ENCODE measurements around the gene ATXN2. TPM values are rescaled to one million over a fixed set of nuclear protein-coding genes. Genes with fewer than 3 reads are reported as not detected.
"Not testable (repeated sequence)": the region's sequence is repeated elsewhere in the genome, so short reads cannot be mapped to it uniquely, and the experiment has no call there.

The ATXN2 gene
- total RNA-seq, 1 donor from 2014 or later, result 66.8 TPM

GRCh38 chr12:111558107-111558376 lies 41.1 kb downstream of the ATXN2 start:
- Mint-ChIP-seq H3K9me3 (ENCODE audit: low read depth) (no peaks in the 10 kb centered on the region), H3K27me3 (ENCODE audit: low read depth) (no peaks in the 10 kb centered on the region), H3K36me3 (ENCODE audit: low read depth) (no peaks in the 10 kb centered on the region), H3K4me3 (ENCODE audit: unreplicated experiment) (no peak overlapping the region), H3K4me1 (ENCODE audit: low read depth) (peaks cover 47% of the 10 kb centered on the region), H3K27ac (ENCODE audit: unreplicated experiment) (peak overlapping the region; percentile 64)
- TF ChIP-seq CTCF (IDR thresholded peaks at IDR 0.05), result no peak
- DNase-seq (ENCODE audit: low spot score), result no peak

GRCh38 chr12:111557271-111558106 lies 41.6 kb downstream of the ATXN2 start:
- Mint-ChIP-seq H3K9me3 (ENCODE audit: low read depth) (no peaks in the 10 kb centered on the region), H3K4me3 (ENCODE audit: unreplicated experiment) (no peak overlapping the region), H3K27me3 (ENCODE audit: low read depth) (no peaks in the 10 kb centered on the region), H3K27ac (ENCODE audit: unreplicated experiment) (peak overlapping the region; percentile 64), H3K36me3 (ENCODE audit: low read depth) (no peaks in the 10 kb centered on the region), H3K4me1 (ENCODE audit: low read depth) (peaks cover 42% of the 10 kb centered on the region)
- no peak for DNase-seq (ENCODE audit: low spot score)
- TF ChIP-seq CTCF (IDR thresholded peaks at IDR 0.05), result no peak

GRCh38 chr12:111556676-111557075 lies 42.4 kb downstream of the ATXN2 start:
- Mint-ChIP-seq H3K27me3 (ENCODE audit: low read depth) (no peaks in the 10 kb centered on the region), H3K4me3 (ENCODE audit: unreplicated experiment) (no peak overlapping the region), H3K4me1 (ENCODE audit: low read depth) (peaks cover 36% of the 10 kb centered on the region), H3K27ac (ENCODE audit: unreplicated experiment) (peak overlapping the region; percentile 64), H3K36me3 (ENCODE audit: low read depth) (peaks cover 3% of the 10 kb centered on the region), H3K9me3 (ENCODE audit: low read depth) (no peaks in the 10 kb centered on the region)
- TF ChIP-seq CTCF (IDR thresholded peaks at IDR 0.05), result no peak
- DNase-seq (ENCODE audit: low spot score), result no peak

- Mint-ChIP-seq H3K4me1 (ENCODE audit: low read depth) (peaks cover 31% of the 10 kb centered on the region), H3K27ac (ENCODE audit: unreplicated experiment) (peak overlapping the region; percentile 29)
- H3K27me3 Mint-ChIP-seq (ENCODE audit: low read depth); H3K36me3 Mint-ChIP-seq (ENCODE audit: low read depth); H3K4me3 Mint-ChIP-seq (ENCODE audit: unreplicated experiment); H3K9me3 Mint-ChIP-seq (ENCODE audit: low read depth); DNase-seq (ENCODE audit: low spot score): not testable (repeated sequence)
Measured at GRCh38 chr12:111555313-111555712, 43.8 kb downstream of the ATXN2 start.

GRCh38 chr12:111546758-111547383 lies 52.2 kb downstream of the ATXN2 start:
- TF ChIP-seq CTCF (IDR thresholded peaks at IDR 0.05), result no peak
- DNase-seq (ENCODE audit: low spot score), result no peak
- Mint-ChIP-seq H3K4me3 (ENCODE audit: unreplicated experiment) (no peak overlapping the region), H3K27me3 (ENCODE audit: low read depth) (no peaks in the 10 kb centered on the region), H3K4me1 (ENCODE audit: low read depth) (no peaks in the 10 kb centered on the region), H3K36me3 (ENCODE audit: low read depth) (peaks cover 18% of the 10 kb centered on the region), H3K27ac (ENCODE audit: unreplicated experiment) (no peak overlapping the region), H3K9me3 (ENCODE audit: low read depth) (no peaks in the 10 kb centered on the region)

Data from chondrocyte (in vitro differentiated cells).